K562 (cell line): ENCODE measurements around the gene CFAP97D2. TPM values are rescaled to one million over a fixed set of nuclear protein-coding genes. Genes with fewer than 3 reads are reported as not detected.
A peak's percentile ranks its signal among the peaks of the same experiment; 100 is the strongest.

Experiments
- ARID2 ChIP-seq: fragments of 450-650 bp; IDR thresholded peaks from 2 replicates; pipeline ENCODE4 v1.6.1; 2017; ENCODE audit warnings: antibody characterized with exemption, mild to moderate bottlenecking
- CBFA2T2 ChIP-seq: fragments of 450-650 bp; conservative IDR thresholded peaks from 2 replicates; pipeline ENCODE4 v1.6.1; 2017; ENCODE audit warnings: mild to moderate bottlenecking
- CBX5 ChIP-seq: IDR thresholded peaks from 2 replicates; pipeline ENCODE4 v1.6.1; 2014; ENCODE audit warnings: low read depth, borderline replicate concordance
- FOXP4 ChIP-seq: sonication (generic); formaldehyde crosslinking; IDR thresholded peaks from 2 replicates; pipeline ENCODE4 v1.8.0; 2022; ENCODE audit warnings: mild to moderate bottlenecking, missing genetic modification reagents, borderline replicate concordance
- HDAC8 ChIP-seq: fragments of 450-650 bp; IDR thresholded peaks from 2 replicates; pipeline ENCODE4 v1.6.1; 2016; ENCODE audit warnings: mild to moderate bottlenecking, missing genetic modification characterization, moderate library complexity, missing compliant biosample characterization
- HNRNPK ChIP-seq: fragments of 200-400 bp; formaldehyde crosslinking; IDR thresholded peaks from one replicate; pipeline ENCODE4 v1.6.1; 2018; ENCODE audit warnings: mild to moderate bottlenecking, low read depth, low read length; ENCODE audit not compliant: poor library complexity, severe bottlenecking
- IRF9 ChIP-seq: fragments of 450-650 bp; IDR thresholded peaks from 2 replicates; pipeline ENCODE4 v1.6.1; 2016; ENCODE audit warnings: missing biosample characterization, missing genetic modification characterization
- MAZ ChIP-seq, 2 experiments: fragments of 450-650 bp in 1 of 2; sonication (generic) in 1 of 2; formaldehyde crosslinking; IDR thresholded peaks in 1 of 2; conservative IDR thresholded peaks in 1 of 2; 2 replicates each; pipeline versions ENCODE4 v1.4.0 to v1.5.0; 2020; ENCODE audit warnings: mild to moderate bottlenecking in 1 of 2, missing genetic modification reagents in 1 of 2
- MCM5 ChIP-seq: fragments of 450-650 bp; IDR thresholded peaks from 2 replicates; pipeline ENCODE4 v1.6.1; 2016; ENCODE audit warnings: low read depth
- NELFE ChIP-seq: IDR thresholded peaks from 2 replicates; pipeline ENCODE4 v1.6.1; 2011; ENCODE audit warnings: mild to moderate bottlenecking; ENCODE audit not compliant: insufficient read depth, insufficient read length
- NR2C1 ChIP-seq, 2 experiments: fragments of 450-650 bp; IDR thresholded peaks; 2 replicates each; pipeline ENCODE4 v1.6.1; 2017; ENCODE audit warnings: mild to moderate bottlenecking in 2 of 2, antibody characterized with exemption in 1 of 2, inconsistent platforms in 1 of 2, missing compliant biosample characterization in 1 of 2, missing genetic modification characterization in 1 of 2
- SIX5 ChIP-seq, 2 experiments: IDR thresholded peaks; 2 replicates each; pipeline ENCODE4 v1.6.1; 2011; ENCODE audit warnings: low read length in 2 of 2, borderline replicate concordance in 1 of 2, low read depth in 1 of 2, mild to moderate bottlenecking in 1 of 2, moderate library complexity in 1 of 2; ENCODE audit not compliant: insufficient read depth in 1 of 2
- SLC30A9 ChIP-seq: fragments of 250-450 bp; sonication (Bioruptor Pico); IDR thresholded peaks from 2 replicates; pipeline ENCODE4 v1.8.0; 2022; ENCODE audit warnings: mild to moderate bottlenecking, moderate library complexity
- SMARCA5 ChIP-seq: fragments of 450-650 bp; IDR thresholded peaks from 2 replicates; pipeline ENCODE4 v1.6.1; 2016
- SMARCB1 ChIP-seq: IDR thresholded peaks from 2 replicates; pipeline ENCODE4 v1.6.1; 2011; ENCODE audit warnings: improper control_type of control experiment, low read depth; ENCODE audit not compliant: insufficient read length
- TAF15 ChIP-seq: fragments of 200-400 bp; formaldehyde crosslinking; IDR thresholded peaks from 2 replicates; pipeline ENCODE4 v1.6.1; 2017; ENCODE audit warnings: mild to moderate bottlenecking, low read depth, low read length, moderate library complexity
- TCF3 ChIP-seq: sonication (generic); formaldehyde crosslinking; IDR thresholded peaks from 2 replicates; pipeline ENCODE4 v1.4.0; 2020; ENCODE audit warnings: mild to moderate bottlenecking, missing genetic modification reagents
- TEAD2 ChIP-seq: fragments of 450-650 bp; IDR thresholded peaks from 2 replicates; pipeline ENCODE4 v1.6.1; 2016; ENCODE audit warnings: missing genetic modification characterization, control low read depth, missing compliant biosample characterization
- TFAM ChIP-seq: fragments of 250-450 bp; sonication (Bioruptor Pico); conservative IDR thresholded peaks from 2 replicates; pipeline ENCODE4 v1.5.0; 2021; ENCODE audit warnings: mild to moderate bottlenecking, moderate library complexity
- YBX1 ChIP-seq: fragments of 450-650 bp; IDR thresholded peaks from 2 replicates; pipeline ENCODE4 v1.7.1; 2016; ENCODE audit warnings: mild to moderate bottlenecking
- YY1 ChIP-seq, 3 experiments: IDR thresholded peaks; 2 replicates each; pipeline ENCODE4 v1.6.1; 2011; ENCODE audit warnings: low read length in 2 of 3, mild to moderate bottlenecking in 2 of 3, moderate library complexity in 2 of 3, borderline replicate concordance in 1 of 3, control low read depth in 1 of 3, low read depth in 1 of 3; ENCODE audit not compliant: insufficient read depth in 3 of 3, insufficient replicate concordance in 2 of 3, control insufficient read depth in 1 of 3, insufficient read length in 1 of 3; ENCODE audit errors: extremely low read depth in 1 of 3
- ZBTB17 ChIP-seq: fragments of 450-650 bp; formaldehyde crosslinking; IDR thresholded peaks from 2 replicates; pipeline ENCODE4 v1.4.0; 2020; ENCODE audit warnings: mild to moderate bottlenecking
- ZBTB2 ChIP-seq: fragments of 450-650 bp; IDR thresholded peaks from 2 replicates; pipeline ENCODE4 v1.6.1; 2016; ENCODE audit warnings: antibody characterized with exemption
- ZC3H11A ChIP-seq: IDR thresholded peaks from 2 replicates; pipeline ENCODE4 v1.6.1; 2012; ENCODE audit warnings: low read depth, low read length, improper control_type of control experiment
- ZNF12 ChIP-seq: sonication (generic); formaldehyde crosslinking; IDR thresholded peaks from 2 replicates; pipeline ENCODE4 v1.4.0; 2020; ENCODE audit warnings: mild to moderate bottlenecking, missing genetic modification reagents
- ZNF3 ChIP-seq: fragments of 250-450 bp; sonication (Bioruptor Pico); IDR thresholded peaks from 2 replicates; pipeline ENCODE4 v1.5.0; 2021; ENCODE audit warnings: mild to moderate bottlenecking, moderate library complexity
- polyA plus RNA-seq, 8 experiments: library from polyadenylated mRNA; depleted of rRNA in 4 of 8; stranded (reverse) in 5 of 8; unstranded in 3 of 8; fragments of >200 nt; fragmentation: Nextera tagmentation in 2 of 8; fragmentation: Illumina TruSeq in 1 of 8; extraction: Ambion mirVana in 2 of 8; extraction: Trizol in 1 of 8; gene quantifications; 2 replicates each; pipeline versions ENCODE4 v1.2.1 to v1.2.3, GENCODE V29; 2011 to 2014; ENCODE audit warnings: inconsistent platforms in 1 of 8, missing spikeins in 1 of 8
- total RNA-seq, 7 experiments: library from RNA; depleted of rRNA in 6 of 7; stranded (reverse); fragments of >200 nt in 6 of 7; fragmentation: Illumina TruSeq in 2 of 7; extraction: Trizol in 2 of 7; gene quantifications; 2 replicates each; pipeline versions ENCODE4 v1.2.1 to v1.2.3, GENCODE V29; 2011 to 2021; ENCODE audit warnings: low replicate concordance in 1 of 7

Gene CFAP97D2
- total and polyA plus RNA-seq, 9 of the 15 experiments (the other 6 are each of a cell fraction or from before 2014, with no cell fraction given) = not detected

- TF ChIP-seq CBFA2T2 (peak; percentile 87), SMARCB1 (no peak), ZC3H11A (no peak), CBX5 (no peak), MCM5 (no peak), MAZ (CRISPR knock-in tag; conservative IDR thresholded peaks at IDR 0.05 in 1 of 2, IDR thresholded peaks at IDR 0.05 in 1 of 2) (no peak; a peak in 1 of 4 replicates), SMARCA5 (no peak), YY1 (IDR thresholded peaks at IDR 0.05; ENCODE audit: borderline replicate concordance in 1 of 3, control insufficient read depth in 1 of 3, extremely low read depth in 1 of 3, insufficient read depth in 3 of 3, insufficient read length in 1 of 3, insufficient replicate concordance in 2 of 3, low read depth in 1 of 3, low read length in 2 of 3) (no peak), ARID2 (no peak), SIX5 (IDR thresholded peaks at IDR 0.05; ENCODE audit: borderline replicate concordance in 1 of 2, insufficient read depth in 1 of 2, low read depth in 1 of 2, low read length in 2 of 2) (no peak), NELFE (no peak), ZBTB17 (CRISPR knock-in tag) (peak; percentile 35; the same call in 1 of the 2 replicates), IRF9 (tag) (no peak), YBX1 (no peak), TCF3 (peak; percentile 91), HDAC8 (tag) (no peak), HNRNPK (no peak), ZNF12 (CRISPR knock-in tag) (no peak), SLC30A9 (CRISPR knock-in tag) (no peak), TFAM (no peak), NR2C1 (IDR thresholded peaks at IDR 0.05) (no peak), NR2C1 (tag; IDR thresholded peaks at IDR 0.05) (peak; percentile 36; the same call in 1 of the 2 replicates), FOXP4 (CRISPR knock-in tag) (no peak), ZBTB2 (peak; percentile 73; the same call in 1 of the 2 replicates), ZNF3 (CRISPR knock-in tag) (no peak), TEAD2 (no peak), TAF15 (no peak)
Measured at GRCh38 chr13:114222461-114222968, 43.5 kb downstream of the CFAP97D2 start (continued).
